ENCODE measurements around the gene NUP205.

- TF ChIP-seq CTCF (IDR thresholded peaks at IDR 0.05) (no peak), KAT7 (CRISPR knock-in tag; IDR thresholded peaks at IDR 0.05; ENCODE audit: borderline replicate concordance) (no peak), GTF2I (CRISPR knock-in tag; conservative IDR thresholded peaks at IDR 0.05) (no peak), PREB (CRISPR knock-in tag; IDR thresholded peaks at IDR 0.05; ENCODE audit: borderline replicate concordance) (no peak), STAT6 (CRISPR knock-in tag; conservative IDR thresholded peaks at IDR 0.05; ENCODE audit: low read depth) (no peak), MAX (CRISPR knock-in tag; IDR thresholded peaks at IDR 0.05) (no peak), CBFB (CRISPR knock-in tag; IDR thresholded peaks at IDR 0.05; ENCODE audit: low read depth) (no peak), SMAD3 (CRISPR knock-in tag; IDR thresholded peaks at IDR 0.05; ENCODE audit: borderline replicate concordance) (no peak), ZNF512 (CRISPR knock-in tag; IDR thresholded peaks at IDR 0.05; ENCODE audit: borderline replicate concordance) (no peak), ZNF121 (CRISPR knock-in tag; IDR thresholded peaks at IDR 0.05) (no peak), NR3C1 (CRISPR knock-in tag; conservative IDR thresholded peaks at IDR 0.05; ENCODE audit: low read depth) (no peak), NR1H2 (CRISPR knock-in tag; IDR thresholded peaks at IDR 0.05) (no peak), ZNF416 (CRISPR knock-in tag; IDR thresholded peaks at IDR 0.05) (no peak), TCF7 (CRISPR knock-in tag; IDR thresholded peaks at IDR 0.05; ENCODE audit: low read depth) (no peak)
Measured at GRCh38 chr7:135538376-135538775, 19.3 kb upstream of the NUP205 start.

Measured in WTC11 (cell line).